CD4-positive, alpha-beta T cell (primary cell): ENCODE measurements around the gene TIGD1. TPM values are rescaled to one million over a fixed set of nuclear protein-coding genes. Genes with fewer than 3 reads are reported as not detected.

ENCODE experiments used
- ATAC-seq: fragments of 200-7000 bp; cut with Tn5 transposase; one replicate; pipeline ENCODE4 v1.10.0; 2022; ENCODE audit warnings: mild to moderate bottlenecking; ENCODE audit not compliant: poor library complexity
- CTCF ChIA-PET: fragments of 350-600 bp; sonication (Branson Sonifier 250); formaldehyde crosslinking; loops from one replicate; lab custom pipeline; 2021; ENCODE audit warnings: antibody characterized with exemption, inconsistent platforms; lab: Charles Lee
- POLR2A ChIA-PET: fragments of 350-600 bp; sonication (Branson Sonifier 250); formaldehyde crosslinking; loops from one replicate; lab custom pipeline; 2021; ENCODE audit warnings: antibody characterized with exemption, inconsistent platforms; lab: Charles Lee
- DNase-seq, 14 experiments: peaks; one replicate each; pipeline ENCODE4 v3.0.0-alpha.2; 2013 to 2020; ENCODE audit warnings: mixed read lengths in 2 of 14
- H3K27ac ChIP-seq, 2 donors: one replicate each; pipeline versions ENCODE4 v1.5.1 to v1.7.0; 2013; ENCODE audit warnings: low read length in 2 of 2, low read depth in 1 of 2, mild to moderate bottlenecking in 1 of 2
- H3K27me3 ChIP-seq, 2 experiments: 1 replicate in 1 of 2; 2 replicates in 1 of 2; pipeline versions ENCODE4 v1.6.1 to v1.7.0; 2013; ENCODE audit warnings: low read length in 2 of 2, control low read depth in 1 of 2, mild to moderate bottlenecking in 1 of 2, moderate library complexity in 1 of 2; ENCODE audit not compliant: insufficient read depth in 2 of 2, control insufficient read depth in 1 of 2
- H3K36me3 ChIP-seq: one replicate; pipeline ENCODE4 v1.6.1; 2013; ENCODE audit warnings: low read length, control low read depth; ENCODE audit not compliant: insufficient read depth
- H3K4me1 ChIP-seq: one replicate; pipeline ENCODE4 v1.6.1; 2013; ENCODE audit warnings: low read length, control low read depth; ENCODE audit not compliant: insufficient read depth
- H3K4me3 ChIP-seq: one replicate; pipeline ENCODE4 v1.5.1; 2013; ENCODE audit warnings: mild to moderate bottlenecking, low read length, moderate library complexity
- H3K9me3 ChIP-seq, 2 experiments: 1 replicate in 1 of 2; 2 replicates in 1 of 2; pipeline versions ENCODE4 v1.6.1 to v1.7.0; 2013; ENCODE audit warnings: low read length in 2 of 2, mild to moderate bottlenecking in 2 of 2, control low read depth in 1 of 2, moderate library complexity in 1 of 2; ENCODE audit not compliant: control insufficient read depth in 1 of 2, insufficient read depth in 1 of 2
- H3K27ac Mint-ChIP-seq: one replicate; pipeline ENCODE4 v1.8.0; 2020; ENCODE audit warnings: mixed read lengths
- H3K27me3 Mint-ChIP-seq: one replicate; pipeline ENCODE4 v1.8.0; 2021; ENCODE audit warnings: mixed read lengths
- H3K36me3 Mint-ChIP-seq: one replicate; pipeline ENCODE4 v1.8.0; 2021; ENCODE audit warnings: low read depth, mixed read lengths
- H3K4me1 Mint-ChIP-seq: one replicate; pipeline ENCODE4 v1.8.0; 2021; ENCODE audit warnings: low read depth, mixed read lengths
- H3K4me3 Mint-ChIP-seq: one replicate; pipeline ENCODE4 v1.8.0; 2020; ENCODE audit warnings: mild to moderate bottlenecking, mixed read lengths
- H3K9me3 Mint-ChIP-seq: one replicate; pipeline ENCODE4 v1.8.0; 2020; ENCODE audit warnings: mixed read lengths
- intact Hi-C, 2 experiments: fragments of 100-400 bp; cut with DNase I in 1 of 2; cut with micrococcal nuclease in 1 of 2; formaldehyde crosslinking; loops; one replicate each; pipeline versions ENCODE4 v1.15.1 to v1.9.0; 2023 to 2025; cut with DNase I, micrococcal nuclease
- total RNA-seq, 174 experiments: library from RNA in 2 of 174; stranded (reverse) in 2 of 174; gene quantifications; one replicate each; pipeline ENCODE4 v1.2.3 and lab custom pipeline; 2021 to 2026
- TF ChIP-seq, protein P1 (sequence below): fragments of 200-600 bp; IDR thresholded peaks from one replicate; pipeline ENCODE4 v1.8.0; 2022; ENCODE audit warnings: antibody characterized with exemption, mild to moderate bottlenecking

Gene TIGD1
- total RNA-seq, 2 experiments from 2014 or later: 22.1 to 22.2 TPM

DNA sequence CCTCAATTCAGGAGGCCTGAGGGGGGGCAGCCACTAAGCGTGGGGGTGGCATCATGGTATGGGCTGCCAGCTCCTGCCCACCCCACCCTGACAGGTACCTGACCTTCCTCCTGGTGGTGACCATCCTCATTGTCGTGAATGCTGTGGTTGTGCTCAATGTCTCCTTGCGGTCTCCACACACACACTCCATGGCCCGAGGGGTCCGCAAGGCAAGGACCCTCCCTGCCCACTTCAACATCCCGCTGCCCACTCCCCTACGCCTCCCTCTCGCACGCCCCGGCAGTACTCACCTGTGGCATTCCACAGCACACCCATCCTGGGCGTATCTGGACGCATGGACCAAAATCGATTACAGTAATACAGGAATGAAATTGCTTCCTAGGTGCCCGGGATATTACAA is 6.9 kb downstream of the TIGD1 start:
- Mint-ChIP-seq H3K4me1 (peaks cover 25% of the 10 kb centered on the region), H3K9me3 (peaks cover under 1% of the 10 kb centered on the region), H3K4me3 (peak overlapping the region; percentile 43)

GRCh38 chr2:232542715-232543467 is 7.5 kb downstream of the TIGD1 start:
- Histone ChIP-seq H3K27me3 (no peaks in the 10 kb centered on the region), H3K4me1 (peaks cover 19% of the 10 kb centered on the region), H3K27ac (no peak overlapping the region), H3K36me3 (peaks cover 14% of the 10 kb centered on the region), H3K9me3 (peaks cover 0 to 7% of the 10 kb centered on the region in 2 experiments), H3K4me3 (no peak overlapping the region)
- H3K4me3 Mint-ChIP-seq: no peak overlapping the region
- H3K9me3 Mint-ChIP-seq: no peaks in the 10 kb centered on the region
- H3K27ac Mint-ChIP-seq: peak overlapping the region; percentile 62
- DNase-seq: no peak
- TF ChIP-seq, protein P1, sequence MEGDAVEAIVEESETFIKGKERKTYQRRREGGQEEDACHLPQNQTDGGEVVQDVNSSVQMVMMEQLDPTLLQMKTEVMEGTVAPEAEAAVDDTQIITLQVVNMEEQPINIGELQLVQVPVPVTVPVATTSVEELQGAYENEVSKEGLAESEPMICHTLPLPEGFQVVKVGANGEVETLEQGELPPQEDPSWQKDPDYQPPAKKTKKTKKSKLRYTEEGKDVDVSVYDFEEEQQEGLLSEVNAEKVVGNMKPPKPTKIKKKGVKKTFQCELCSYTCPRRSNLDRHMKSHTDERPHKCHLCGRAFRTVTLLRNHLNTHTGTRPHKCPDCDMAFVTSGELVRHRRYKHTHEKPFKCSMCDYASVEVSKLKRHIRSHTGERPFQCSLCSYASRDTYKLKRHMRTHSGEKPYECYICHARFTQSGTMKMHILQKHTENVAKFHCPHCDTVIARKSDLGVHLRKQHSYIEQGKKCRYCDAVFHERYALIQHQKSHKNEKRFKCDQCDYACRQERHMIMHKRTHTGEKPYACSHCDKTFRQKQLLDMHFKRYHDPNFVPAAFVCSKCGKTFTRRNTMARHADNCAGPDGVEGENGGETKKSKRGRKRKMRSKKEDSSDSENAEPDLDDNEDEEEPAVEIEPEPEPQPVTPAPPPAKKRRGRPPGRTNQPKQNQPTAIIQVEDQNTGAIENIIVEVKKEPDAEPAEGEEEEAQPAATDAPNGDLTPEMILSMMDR: no peak
- ChIA-PET POLR2A (no interaction called here), CTCF (no interaction called here)
- no peaks in the 10 kb centered on the region for H3K27me3 Mint-ChIP-seq
- ATAC-seq: no peak
- intact Hi-C loops: no loop called here
- H3K36me3 Mint-ChIP-seq: peaks cover 22% of the 10 kb centered on the region
- peaks cover 19% of the 10 kb centered on the region for H3K4me1 Mint-ChIP-seq

More for the DNA sequence above, 6.9 kb downstream of the TIGD1 start:
- peaks cover 0 to 7% of the 10 kb centered on the region in 2 experiments for H3K9me3 ChIP-seq
- ChIA-PET POLR2A (no interaction called here), CTCF (no interaction called here)
- intact Hi-C loops: no loop called here
- no peak overlapping the region for H3K4me3 ChIP-seq
- no peaks in the 10 kb centered on the region for H3K27me3 ChIP-seq
- TF ChIP-seq, protein P1: no peak
- ATAC-seq: no peak
- Mint-ChIP-seq H3K36me3 (peaks cover 28% of the 10 kb centered on the region), H3K27me3 (no peaks in the 10 kb centered on the region), H3K27ac (peak overlapping the region; percentile 62)
- no peak overlapping the region for H3K27ac ChIP-seq
- DNase-seq: no peak
- H3K4me1 ChIP-seq: peaks cover 23% of the 10 kb centered on the region
- H3K36me3 ChIP-seq: peaks cover 14% of the 10 kb centered on the region

DNA sequence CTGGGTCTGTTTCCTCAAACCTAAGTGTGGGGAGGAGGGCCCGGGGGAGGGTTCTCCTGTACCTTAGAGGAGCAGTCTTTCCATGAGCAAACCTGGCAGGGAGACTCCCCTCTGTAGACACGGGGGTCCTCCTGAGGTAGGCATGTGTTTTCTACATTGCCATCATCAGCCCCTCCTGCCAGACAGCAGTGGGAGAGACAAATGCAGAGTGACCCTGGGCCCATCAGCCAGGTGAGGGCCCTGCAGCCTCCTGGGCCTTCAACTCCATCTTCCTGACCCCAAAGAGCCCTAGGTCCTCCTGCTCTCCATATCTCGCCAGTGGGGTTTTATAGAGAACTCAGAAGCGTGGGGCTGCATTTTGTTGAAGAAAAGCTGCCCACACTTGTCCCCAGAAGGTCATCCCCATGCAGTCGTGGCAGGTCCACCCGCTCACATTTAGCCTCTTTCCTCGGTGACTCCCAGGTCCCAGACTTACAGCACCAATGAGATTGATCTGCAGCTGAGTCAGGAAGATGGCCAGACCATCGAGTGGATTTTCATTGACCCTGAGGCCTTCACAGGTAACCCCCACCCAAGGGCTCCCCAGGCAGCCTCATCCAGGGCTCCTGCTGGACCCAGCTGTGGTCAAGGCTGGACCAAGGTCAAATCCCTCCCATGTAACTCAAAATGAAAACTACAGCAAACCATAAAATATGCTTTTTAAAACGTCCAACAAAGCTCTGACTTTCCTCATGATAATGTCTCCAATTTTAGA is 8.2 kb downstream of the TIGD1 start:
- H3K36me3 Mint-ChIP-seq: peaks cover 16% of the 10 kb centered on the region
- H3K4me1 Mint-ChIP-seq: peaks cover 12% of the 10 kb centered on the region
- Histone ChIP-seq H3K4me3 (no peak overlapping the region), H3K4me1 (peaks cover 13% of the 10 kb centered on the region), H3K9me3 (peaks cover 0 to 6% of the 10 kb centered on the region in 2 experiments), H3K27ac (no peak overlapping the region), H3K36me3 (peaks cover 14% of the 10 kb centered on the region), H3K27me3 (peaks cover 0 to 6% of the 10 kb centered on the region in 2 experiments)
- ChIA-PET CTCF (no interaction called here), POLR2A (no interaction called here)
- H3K27ac Mint-ChIP-seq: no peak overlapping the region
- DNase-seq: no peak
- no peaks in the 10 kb centered on the region for H3K9me3 Mint-ChIP-seq
- intact Hi-C loops: no loop called here
- no peak overlapping the region for H3K4me3 Mint-ChIP-seq
- no peak for ATAC-seq
- H3K27me3 Mint-ChIP-seq: peaks cover 2% of the 10 kb centered on the region
- TF ChIP-seq, protein P1: no peak
